ENCODE results near the gene RBM4B.
A peak's percentile ranks its signal among the peaks of the same experiment; 100 is the strongest.

DNA sequence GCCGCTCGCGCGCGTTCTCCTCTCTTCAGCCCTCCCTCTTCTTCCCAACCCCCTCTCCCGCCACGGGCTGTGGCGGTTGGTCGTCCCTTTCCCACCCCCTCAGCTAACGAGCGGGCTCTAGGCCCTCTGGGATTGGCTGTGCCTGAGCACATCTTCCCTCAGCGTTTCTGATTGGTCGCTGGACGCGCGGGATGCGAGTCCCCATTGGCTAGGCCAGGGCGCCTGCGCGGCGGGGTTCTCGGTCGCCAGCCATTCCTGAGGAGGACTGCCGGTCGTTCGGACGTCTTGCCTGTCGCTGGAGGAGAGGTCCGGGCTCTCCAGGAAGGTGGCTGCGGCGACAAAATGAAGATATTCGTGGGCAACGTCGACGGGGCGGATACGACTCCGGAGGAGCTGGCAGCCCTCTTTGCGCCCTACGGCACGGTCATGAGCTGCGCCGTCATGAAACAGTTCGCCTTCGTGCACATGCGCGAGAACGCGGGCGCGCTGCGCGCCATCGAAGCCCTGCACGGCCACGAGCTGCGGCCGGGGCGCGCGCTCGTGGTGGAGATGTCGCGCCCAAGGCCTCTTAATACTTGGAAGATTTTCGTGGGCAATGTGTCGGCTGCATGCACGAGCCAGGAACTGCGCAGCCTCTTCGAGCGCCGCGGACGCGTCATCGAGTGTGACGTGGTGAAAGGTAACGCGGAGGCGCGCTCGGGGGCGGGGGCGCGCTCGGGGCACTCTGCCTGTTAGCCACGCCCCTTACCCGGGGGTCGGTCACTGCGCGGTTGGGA is 61.1 kb downstream of the RBM4B start, which contains the start of gene RBM14:
- TF ChIP-seq POLR2A (IDR thresholded peaks at IDR 0.05; ENCODE audit: low read depth): peak; percentile 99
- TF ChIP-seq, protein P1, sequence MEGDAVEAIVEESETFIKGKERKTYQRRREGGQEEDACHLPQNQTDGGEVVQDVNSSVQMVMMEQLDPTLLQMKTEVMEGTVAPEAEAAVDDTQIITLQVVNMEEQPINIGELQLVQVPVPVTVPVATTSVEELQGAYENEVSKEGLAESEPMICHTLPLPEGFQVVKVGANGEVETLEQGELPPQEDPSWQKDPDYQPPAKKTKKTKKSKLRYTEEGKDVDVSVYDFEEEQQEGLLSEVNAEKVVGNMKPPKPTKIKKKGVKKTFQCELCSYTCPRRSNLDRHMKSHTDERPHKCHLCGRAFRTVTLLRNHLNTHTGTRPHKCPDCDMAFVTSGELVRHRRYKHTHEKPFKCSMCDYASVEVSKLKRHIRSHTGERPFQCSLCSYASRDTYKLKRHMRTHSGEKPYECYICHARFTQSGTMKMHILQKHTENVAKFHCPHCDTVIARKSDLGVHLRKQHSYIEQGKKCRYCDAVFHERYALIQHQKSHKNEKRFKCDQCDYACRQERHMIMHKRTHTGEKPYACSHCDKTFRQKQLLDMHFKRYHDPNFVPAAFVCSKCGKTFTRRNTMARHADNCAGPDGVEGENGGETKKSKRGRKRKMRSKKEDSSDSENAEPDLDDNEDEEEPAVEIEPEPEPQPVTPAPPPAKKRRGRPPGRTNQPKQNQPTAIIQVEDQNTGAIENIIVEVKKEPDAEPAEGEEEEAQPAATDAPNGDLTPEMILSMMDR (IDR thresholded peaks at IDR 0.05): no peak
- no peak for TF ChIP-seq EP300 (IDR thresholded peaks at IDR 0.05)
